NCI-H748 treated with DMSO at 0.1 percent for 48 hours (cell line): ENCODE measurements around the gene SORCS3.
A peak's percentile ranks its signal among the peaks of the same experiment; 100 is the strongest.
"Not testable (repeated sequence)": the region's sequence is repeated elsewhere in the genome, so short reads cannot be mapped to it uniquely, and the experiment has no call there.

Experiments used
- DNase-seq: peaks from one replicate; lab custom pipeline; 2025; lab: John Stamatoyannopoulos, UW

SORCS3 gene

GRCh38 chr10:104690101-104690500 lies 49.0 kb downstream of the SORCS3 start:
- DNase-seq: no peak

- DNase-seq: no peak
Observed at GRCh38 chr10:104690959-104691358, 49.9 kb downstream of the SORCS3 start.

GRCh38 chr10:104694074-104694473 lies 53.0 kb downstream of the SORCS3 start:
- DNase-seq: no peak

- not testable (repeated sequence) for DNase-seq
Observed at GRCh38 chr10:104703262-104703661, 62.2 kb downstream of the SORCS3 start.

GRCh38 chr10:104706886-104707285 lies 65.8 kb downstream of the SORCS3 start:
- DNase-seq: no peak

GRCh38 chr10:104707602-104708459 lies 66.7 kb downstream of the SORCS3 start:
- DNase-seq: peak; percentile 89

- DNase-seq: no peak
Observed at GRCh38 chr10:104711302-104711721, 70.2 kb downstream of the SORCS3 start.

GRCh38 chr10:104730593-104730992 lies 89.5 kb downstream of the SORCS3 start:
- DNase-seq: not testable (repeated sequence)

- no peak for DNase-seq
Observed at GRCh38 chr10:104731192-104731591, 90.1 kb downstream of the SORCS3 start.

GRCh38 chr10:104732222-104732621 lies 91.1 kb downstream of the SORCS3 start:
- DNase-seq: no peak

- no peak for DNase-seq
Observed at GRCh38 chr10:104734433-104734832, 93.3 kb downstream of the SORCS3 start.

- no peak for DNase-seq
Observed at GRCh38 chr10:104735036-104735756, 94.1 kb downstream of the SORCS3 start.

- no peak for DNase-seq
Observed at GRCh38 chr10:104735757-104736391, 94.8 kb downstream of the SORCS3 start.

- no peak for DNase-seq
Observed at GRCh38 chr10:104741127-104741526, 100.0 kb downstream of the SORCS3 start.

- DNase-seq: no peak
Observed at GRCh38 chr10:104744052-104744451, 103.0 kb downstream of the SORCS3 start.

GRCh38 chr10:104750291-104750690 lies 109.2 kb downstream of the SORCS3 start:
- no peak for DNase-seq

- no peak for DNase-seq
Observed at GRCh38 chr10:104762793-104763192, 121.7 kb downstream of the SORCS3 start.

- DNase-seq: no peak
Observed at GRCh38 chr10:104766341-104766740, 125.3 kb downstream of the SORCS3 start.

GRCh38 chr10:104767282-104767681 lies 126.2 kb downstream of the SORCS3 start:
- no peak for DNase-seq

- DNase-seq: no peak
Observed at GRCh38 chr10:104767745-104768144, 126.7 kb downstream of the SORCS3 start.

- no peak for DNase-seq
Observed at GRCh38 chr10:104773105-104773504, 132.0 kb downstream of the SORCS3 start.

GRCh38 chr10:104774234-104774633 lies 133.1 kb downstream of the SORCS3 start:
- DNase-seq: no peak
